GM19099 (cell line): ENCODE measurements around the gene CLEC9A.

ENCODE experiments used
- POLR2A ChIP-seq: IDR thresholded peaks from 3 replicates; pipeline ENCODE4 v1.6.1; 2011; ENCODE audit warnings: low read depth; ENCODE audit not compliant: insufficient read length; ENCODE audit errors: extremely low read depth

Gene CLEC9A

GRCh38 chr12:10052193-10052913 is 21.9 kb downstream of the CLEC9A start:
- TF ChIP-seq POLR2A, result no peak

- TF ChIP-seq POLR2A, result no peak
These were observed 27.9 kb downstream of the CLEC9A start for GRCh38 chr12:10058387-10058786.

GRCh38 chr12:10065241-10065640 is 34.8 kb downstream of the CLEC9A start:
- no peak for TF ChIP-seq POLR2A

- no peak for TF ChIP-seq POLR2A
These were observed 36.8 kb downstream of the CLEC9A start for GRCh38 chr12:10067264-10067663.

GRCh38 chr12:10067942-10068341 is 37.5 kb downstream of the CLEC9A start:
- TF ChIP-seq POLR2A, result no peak

GRCh38 chr12:10068644-10069043 is 38.2 kb downstream of the CLEC9A start:
- no peak for TF ChIP-seq POLR2A

- TF ChIP-seq POLR2A, result no peak
These were observed 38.6 kb downstream of the CLEC9A start for GRCh38 chr12:10069099-10069498.

GRCh38 chr12:10069976-10070375 is 39.5 kb downstream of the CLEC9A start:
- no peak for TF ChIP-seq POLR2A

- TF ChIP-seq POLR2A, result no peak
These were observed 39.9 kb downstream of the CLEC9A start for GRCh38 chr12:10070380-10070779.

GRCh38 chr12:10072131-10072530 is 41.6 kb downstream of the CLEC9A start:
- TF ChIP-seq POLR2A, result no peak

GRCh38 chr12:10073261-10073660 is 42.8 kb downstream of the CLEC9A start:
- no peak for TF ChIP-seq POLR2A

GRCh38 chr12:10075451-10075850 is 45.0 kb downstream of the CLEC9A start:
- TF ChIP-seq POLR2A, result no peak

GRCh38 chr12:10082117-10082874 is 51.8 kb downstream of the CLEC9A start:
- no peak for TF ChIP-seq POLR2A

GRCh38 chr12:10084733-10085132 is 54.3 kb downstream of the CLEC9A start:
- TF ChIP-seq POLR2A, result no peak

GRCh38 chr12:10086387-10086786 is 55.9 kb downstream of the CLEC9A start:
- TF ChIP-seq POLR2A, result no peak

GRCh38 chr12:10088031-10088430 is 57.5 kb downstream of the CLEC9A start:
- no peak for TF ChIP-seq POLR2A
